ENCODE results near the gene ABCC1. TPM values are rescaled to one million over a fixed set of nuclear protein-coding genes. Genes with fewer than 3 reads are reported as not detected.

The ABCC1 gene
- total RNA-seq, 1 donor from 2014 or later, result 2.5 TPM

GRCh38 chr16:15988268-15989013, 39.0 kb downstream of the ABCC1 start:
- DNase-seq (ENCODE audit: low spot score), result no peak
- peak; percentile 53 for ATAC-seq

- ATAC-seq, result no peak
- DNase-seq (ENCODE audit: low spot score), result no peak
Observed at GRCh38 chr16:15990902-15991301, 41.5 kb downstream of the ABCC1 start.

- ATAC-seq, result no peak
Observed at GRCh38 chr16:15993128-15993527, 43.7 kb downstream of the ABCC1 start.

GRCh38 chr16:15993541-15993940, 44.1 kb downstream of the ABCC1 start:
- DNase-seq (ENCODE audit: low spot score) (no peak), ATAC-seq (no peak)

More at GRCh38 chr16:15993128-15993527, 43.7 kb downstream of the ABCC1 start:
- DNase-seq (ENCODE audit: low spot score), result no peak

GRCh38 chr16:15993946-15994665, 44.7 kb downstream of the ABCC1 start:
- ATAC-seq (no peak), DNase-seq (ENCODE audit: low spot score) (no peak)

- DNase-seq (ENCODE audit: low spot score) (no peak), ATAC-seq (peak; percentile 31)
Observed at GRCh38 chr16:15996432-15997109, 47.2 kb downstream of the ABCC1 start.

- ATAC-seq (no peak), DNase-seq (ENCODE audit: low spot score) (no peak)
Observed at GRCh38 chr16:16000685-16001084, 51.3 kb downstream of the ABCC1 start.

GRCh38 chr16:16001596-16002255, 52.3 kb downstream of the ABCC1 start:
- DNase-seq (ENCODE audit: low spot score), result no peak
- no peak for ATAC-seq

GRCh38 chr16:16003719-16004313, 54.4 kb downstream of the ABCC1 start:
- no peak for DNase-seq (ENCODE audit: low spot score)
- no peak for ATAC-seq

- ATAC-seq (no peak), DNase-seq (ENCODE audit: low spot score) (no peak)
Observed at GRCh38 chr16:16004314-16004749, 54.9 kb downstream of the ABCC1 start.

GRCh38 chr16:16005721-16006120, 56.3 kb downstream of the ABCC1 start:
- no peak for DNase-seq (ENCODE audit: low spot score)
- no peak for ATAC-seq

GRCh38 chr16:16006650-16007049, 57.2 kb downstream of the ABCC1 start:
- no peak for DNase-seq (ENCODE audit: low spot score)
- no peak for ATAC-seq

GRCh38 chr16:16007743-16008111, 58.3 kb downstream of the ABCC1 start:
- ATAC-seq (no peak), DNase-seq (ENCODE audit: low spot score) (no peak)

GRCh38 chr16:16008666-16009065, 59.2 kb downstream of the ABCC1 start:
- DNase-seq (ENCODE audit: low spot score), result no peak
- ATAC-seq, result no peak

GRCh38 chr16:16009401-16009800, 60.0 kb downstream of the ABCC1 start:
- ATAC-seq (no peak), DNase-seq (ENCODE audit: low spot score) (no peak)

GRCh38 chr16:16010194-16010593, 60.8 kb downstream of the ABCC1 start:
- ATAC-seq (no peak), DNase-seq (ENCODE audit: low spot score) (no peak)

GRCh38 chr16:16012144-16012543, 62.7 kb downstream of the ABCC1 start:
- no peak for ATAC-seq
- no peak for DNase-seq (ENCODE audit: low spot score)

GRCh38 chr16:16013812-16014211, 64.4 kb downstream of the ABCC1 start:
- ATAC-seq (no peak), DNase-seq (ENCODE audit: low spot score) (no peak)

- peak; percentile 86 for ATAC-seq
Observed at GRCh38 chr16:16014329-16015224, 65.2 kb downstream of the ABCC1 start.

GRCh38 chr16:16015849-16016248, 66.4 kb downstream of the ABCC1 start:
- ATAC-seq, result no peak
- no peak for DNase-seq (ENCODE audit: low spot score)

More at GRCh38 chr16:16014329-16015224, 65.2 kb downstream of the ABCC1 start:
- DNase-seq (ENCODE audit: low spot score), result peak; percentile 47

All from left lobe of liver (tissue), 2 donors.